GM23338 (cell line): ENCODE results near the gene SNAPC3. TPM values are rescaled to one million over a fixed set of nuclear protein-coding genes. Genes with fewer than 3 reads are reported as not detected.
"Not testable (repeated sequence)": the region's sequence is repeated elsewhere in the genome, so short reads cannot be mapped to it uniquely, and the experiment has no call there.

Experiments
- ATAC-seq: fragments of 200-7000 bp; cut with Tn5 transposase; 3 replicates; pipeline ENCODE4 v1.9.1; 2020
- DNase-seq: peaks from one replicate; pipeline ENCODE4 v3.0.0-alpha.2; 2015; ENCODE audit warnings: low spot score
- H2AFZ ChIP-seq: fragments of 200-600 bp; sonication (generic); 2 replicates; pipeline ENCODE4 v1.8.0; 2016; ENCODE audit warnings: antibody characterized with exemption, mild to moderate bottlenecking, moderate library complexity
- H3F3A ChIP-seq: fragments of 200-600 bp; sonication (generic); replicated peaks from 2 replicates; pipeline ENCODE4 v1.8.0; 2017; ENCODE audit warnings: antibody characterized with exemption, mixed run types, low read depth
- H3K27ac ChIP-seq: fragments of 200-600 bp; sonication (generic); 2 replicates; pipeline ENCODE4 v1.6.1; 2016; ENCODE audit warnings: low read depth
- H3K27me3 ChIP-seq: fragments of 200-600 bp; sonication (generic); 2 replicates; pipeline ENCODE4 v1.8.0; 2016; ENCODE audit warnings: mild to moderate bottlenecking, mixed run types, moderate library complexity; ENCODE audit not compliant: insufficient read depth
- H3K36me3 ChIP-seq: fragments of 200-600 bp; sonication (generic); 2 replicates; pipeline ENCODE4 v1.8.0; 2016; ENCODE audit warnings: mild to moderate bottlenecking; ENCODE audit not compliant: insufficient read depth
- H3K4me1 ChIP-seq: fragments of 200-600 bp; sonication (generic); 2 replicates; pipeline ENCODE4 v1.8.0; 2016; ENCODE audit warnings: mild to moderate bottlenecking, moderate library complexity; ENCODE audit not compliant: insufficient read depth
- H3K4me2 ChIP-seq: fragments of 200-600 bp; sonication (generic); 2 replicates; pipeline ENCODE4 v1.7.1; 2017; ENCODE audit warnings: mixed run types
- H3K4me3 ChIP-seq: fragments of 200-600 bp; sonication (generic); 2 replicates; pipeline ENCODE4 v1.6.1; 2016; ENCODE audit warnings: mixed run types
- H3K79me2 ChIP-seq: fragments of 200-600 bp; sonication (generic); replicated peaks from 2 replicates; pipeline ENCODE4 v1.8.0; 2017; ENCODE audit warnings: mild to moderate bottlenecking; ENCODE audit not compliant: insufficient read depth
- H3K9me2 ChIP-seq: fragments of 200-600 bp; sonication (generic); 2 replicates; pipeline ENCODE4 v1.8.0; 2017; ENCODE audit not compliant: insufficient read depth
- H4K20me1 ChIP-seq: fragments of 200-600 bp; sonication (generic); replicated peaks from 2 replicates; pipeline ENCODE4 v1.8.0; 2017; ENCODE audit warnings: mild to moderate bottlenecking; ENCODE audit not compliant: insufficient read depth
- H3K27ac Mint-ChIP-seq: 2 replicates; pipeline ENCODE4 v1.8.0; 2020; ENCODE audit warnings: inconsistent platforms, mild to moderate bottlenecking, moderate library complexity, mixed read lengths
- H3K27me3 Mint-ChIP-seq: 3 replicates; pipeline ENCODE4 v1.8.0; 2022; ENCODE audit warnings: low read depth, mild to moderate bottlenecking, moderate library complexity, mixed read lengths, inconsistent platforms; ENCODE audit not compliant: insufficient read depth, poor library complexity
- H3K36me3 Mint-ChIP-seq: 3 replicates; pipeline ENCODE4 v1.8.0; 2021; ENCODE audit warnings: low read depth, mild to moderate bottlenecking, inconsistent platforms, moderate library complexity, mixed read lengths
- H3K4me1 Mint-ChIP-seq: 3 replicates; pipeline ENCODE4 v1.8.0; 2020; ENCODE audit warnings: mild to moderate bottlenecking, inconsistent platforms, mixed read lengths
- H3K4me3 Mint-ChIP-seq: 3 replicates; pipeline ENCODE4 v1.8.0; 2021; ENCODE audit warnings: moderate library complexity, mild to moderate bottlenecking, inconsistent platforms, mixed read lengths
- H3K9me3 Mint-ChIP-seq: 3 replicates; pipeline ENCODE4 v1.8.0; 2020; ENCODE audit warnings: moderate library complexity, mild to moderate bottlenecking, inconsistent platforms, mixed read lengths
- JUNB ChIP-seq: IDR thresholded peaks from one replicate; pipeline ENCODE4 v1.6.1; 2016; ENCODE audit warnings: antibody characterized with exemption; ENCODE audit not compliant: unreplicated experiment
- polyA plus RNA-seq: library from polyadenylated mRNA; unstranded; fragments of >200 nt; fragmentation: Nextera tagmentation; extraction: Ambion mirVana; gene quantifications from 2 replicates; pipeline ENCODE4 v1.2.1, GENCODE V29; 2016
- total RNA-seq: library from RNA; depleted of rRNA; stranded (reverse); fragments of >200 nt; shearing (Covaris generic); gene quantifications from 2 replicates; pipeline ENCODE4 v1.2.3, GENCODE V29; 2014
- TF ChIP-seq, protein P1 (sequence below): IDR thresholded peaks from one replicate; pipeline ENCODE4 v1.6.1; 2018; ENCODE audit warnings: antibody characterized with exemption; ENCODE audit not compliant: unreplicated experiment

SNAPC3 gene
- total and polyA plus RNA-seq, 2 experiments from 2014 or later: 20.9 to 35.2 TPM

DNA sequence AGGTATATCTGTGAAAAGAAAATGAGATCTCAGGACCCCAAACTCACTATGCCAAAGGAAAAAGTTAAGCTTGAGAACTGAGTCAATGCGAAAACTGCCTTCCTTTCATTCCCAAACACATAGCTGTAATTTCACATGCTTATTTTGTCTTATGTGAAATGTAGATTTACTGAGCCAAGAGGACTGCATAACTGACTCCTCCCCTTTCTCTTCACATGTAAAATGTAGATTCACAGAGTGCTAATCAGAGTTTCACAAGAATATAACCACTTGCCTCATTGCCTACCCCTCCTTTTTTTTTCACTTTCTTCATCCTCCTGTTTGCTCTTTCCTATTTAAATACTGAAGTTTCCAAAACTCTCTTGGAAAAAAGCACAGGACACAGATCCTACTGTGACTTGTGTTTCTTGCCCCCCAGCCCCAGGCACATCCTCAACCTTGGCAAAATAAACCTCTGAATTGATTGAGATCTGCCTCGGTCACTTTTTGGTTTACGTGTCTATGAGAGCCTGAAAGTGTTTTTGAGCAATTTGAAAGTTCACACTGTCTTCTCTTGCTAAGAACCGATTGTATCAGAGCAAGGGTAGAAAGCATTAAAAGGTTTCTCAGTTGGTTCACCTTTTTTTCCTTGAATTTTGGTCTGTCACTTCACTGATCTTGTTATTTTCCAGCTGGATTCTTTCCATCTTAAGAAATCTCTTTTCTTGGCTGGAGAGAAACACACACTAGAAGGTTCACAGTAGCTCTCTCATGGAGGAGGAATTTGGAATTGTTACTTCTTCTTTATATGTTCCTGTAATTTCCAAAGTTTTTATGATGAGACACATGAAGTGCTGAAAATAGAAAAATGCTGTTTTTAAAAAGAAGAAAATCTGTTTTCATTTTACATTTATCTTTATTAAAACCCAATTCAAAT lies 44.8 kb upstream of the SNAPC3 start:
- H3K9me2 ChIP-seq: no peaks in the 10 kb centered on the region
- no peak overlapping the region for H3K27ac Mint-ChIP-seq
- H2AFZ ChIP-seq: peak overlapping the region; percentile 47; the same call in 1 of the 2 replicates
- no peaks in the 10 kb centered on the region for H3K36me3 ChIP-seq
- H3K4me1 Mint-ChIP-seq: peaks cover 9% of the 10 kb centered on the region; the same call in 2 of the 3 replicates
- H3K27me3 ChIP-seq: no peaks in the 10 kb centered on the region
- no peaks in the 10 kb centered on the region; the same call in 1 of the 3 replicates for H3K36me3 Mint-ChIP-seq
- H3K4me1 ChIP-seq: no peaks in the 10 kb centered on the region
- no peak for ATAC-seq
- peaks cover 10% of the 10 kb centered on the region for H3K27me3 Mint-ChIP-seq
- no peak overlapping the region for H3K4me3 Mint-ChIP-seq
- no peaks in the 10 kb centered on the region for H4K20me1 ChIP-seq
- H3K9me3 Mint-ChIP-seq: peaks cover 6% of the 10 kb centered on the region; the same call in 1 of the 3 replicates
- no peaks in the 10 kb centered on the region for H3F3A ChIP-seq
- H3K4me2 ChIP-seq: no peak overlapping the region
- DNase-seq: peak; percentile 7
- H3K79me2 ChIP-seq: no peaks in the 10 kb centered on the region
- no peak overlapping the region for H3K4me3 ChIP-seq
- TF ChIP-seq JUNB: no peak
- TF ChIP-seq, protein P1, sequence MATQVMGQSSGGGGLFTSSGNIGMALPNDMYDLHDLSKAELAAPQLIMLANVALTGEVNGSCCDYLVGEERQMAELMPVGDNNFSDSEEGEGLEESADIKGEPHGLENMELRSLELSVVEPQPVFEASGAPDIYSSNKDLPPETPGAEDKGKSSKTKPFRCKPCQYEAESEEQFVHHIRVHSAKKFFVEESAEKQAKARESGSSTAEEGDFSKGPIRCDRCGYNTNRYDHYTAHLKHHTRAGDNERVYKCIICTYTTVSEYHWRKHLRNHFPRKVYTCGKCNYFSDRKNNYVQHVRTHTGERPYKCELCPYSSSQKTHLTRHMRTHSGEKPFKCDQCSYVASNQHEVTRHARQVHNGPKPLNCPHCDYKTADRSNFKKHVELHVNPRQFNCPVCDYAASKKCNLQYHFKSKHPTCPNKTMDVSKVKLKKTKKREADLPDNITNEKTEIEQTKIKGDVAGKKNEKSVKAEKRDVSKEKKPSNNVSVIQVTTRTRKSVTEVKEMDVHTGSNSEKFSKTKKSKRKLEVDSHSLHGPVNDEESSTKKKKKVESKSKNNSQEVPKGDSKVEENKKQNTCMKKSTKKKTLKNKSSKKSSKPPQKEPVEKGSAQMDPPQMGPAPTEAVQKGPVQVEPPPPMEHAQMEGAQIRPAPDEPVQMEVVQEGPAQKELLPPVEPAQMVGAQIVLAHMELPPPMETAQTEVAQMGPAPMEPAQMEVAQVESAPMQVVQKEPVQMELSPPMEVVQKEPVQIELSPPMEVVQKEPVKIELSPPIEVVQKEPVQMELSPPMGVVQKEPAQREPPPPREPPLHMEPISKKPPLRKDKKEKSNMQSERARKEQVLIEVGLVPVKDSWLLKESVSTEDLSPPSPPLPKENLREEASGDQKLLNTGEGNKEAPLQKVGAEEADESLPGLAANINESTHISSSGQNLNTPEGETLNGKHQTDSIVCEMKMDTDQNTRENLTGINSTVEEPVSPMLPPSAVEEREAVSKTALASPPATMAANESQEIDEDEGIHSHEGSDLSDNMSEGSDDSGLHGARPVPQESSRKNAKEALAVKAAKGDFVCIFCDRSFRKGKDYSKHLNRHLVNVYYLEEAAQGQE: no peak
- no peak overlapping the region for H3K27ac ChIP-seq

DNA sequence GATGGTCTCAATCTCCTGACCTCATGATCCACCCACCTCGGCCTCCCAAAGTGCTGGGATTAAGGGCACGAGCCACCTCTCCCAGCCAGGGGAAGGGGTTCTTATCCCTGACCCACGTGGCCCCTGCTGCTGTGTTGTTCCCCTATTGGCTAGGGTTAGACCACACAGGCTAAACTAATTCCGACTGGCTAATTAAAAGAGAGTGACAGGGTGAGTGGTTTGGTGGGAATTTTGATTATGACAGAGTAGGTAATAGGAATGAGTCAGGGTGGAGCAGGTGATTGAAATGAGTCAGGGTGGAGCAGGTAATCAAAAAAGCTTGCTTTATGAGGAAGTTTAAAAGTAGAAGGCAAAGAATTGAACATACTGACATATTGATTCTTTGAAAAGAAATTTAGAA lies 43.4 kb upstream of the SNAPC3 start:
- not testable (repeated sequence) for H3K4me3 Mint-ChIP-seq, H2AFZ ChIP-seq, H3K36me3 ChIP-seq, H3K36me3 Mint-ChIP-seq, H3K79me2 ChIP-seq, H3K9me2 ChIP-seq, H3K4me2 ChIP-seq, DNase-seq, ATAC-seq, H4K20me1 ChIP-seq, H3K4me3 ChIP-seq, H3K27me3 Mint-ChIP-seq, H3K4me1 ChIP-seq, H3K9me3 Mint-ChIP-seq, H3K27ac Mint-ChIP-seq, H3K27me3 ChIP-seq, H3K4me1 Mint-ChIP-seq, H3F3A ChIP-seq, H3K27ac ChIP-seq

DNA sequence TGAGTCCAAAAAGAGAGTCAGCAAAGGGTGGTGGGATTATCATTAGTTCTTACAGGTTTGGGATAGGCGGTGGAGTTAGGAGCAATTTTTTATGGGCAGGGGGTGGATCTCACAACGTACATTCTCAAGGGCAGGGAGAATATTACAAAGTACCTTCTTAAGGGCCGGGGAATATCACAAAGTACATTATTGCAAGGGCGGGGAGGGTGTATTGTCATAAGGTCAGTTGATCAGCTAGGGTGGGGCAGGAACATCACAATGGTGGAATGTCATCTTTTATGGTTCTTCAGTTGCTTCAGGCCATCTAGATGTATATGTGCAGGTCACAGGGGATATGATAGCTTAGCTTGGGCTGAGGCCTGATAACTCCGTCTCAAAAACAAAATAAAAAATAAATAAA lies 42.8 kb upstream of the SNAPC3 start:
- H3F3A ChIP-seq, H3K36me3 ChIP-seq, H4K20me1 ChIP-seq, H3K9me3 Mint-ChIP-seq, H3K36me3 Mint-ChIP-seq, DNase-seq, H3K4me2 ChIP-seq, H3K4me1 Mint-ChIP-seq, H3K27ac ChIP-seq, ATAC-seq, H3K27ac Mint-ChIP-seq, H3K27me3 Mint-ChIP-seq, H3K9me2 ChIP-seq, H3K27me3 ChIP-seq, H3K4me3 ChIP-seq, H3K4me3 Mint-ChIP-seq, H2AFZ ChIP-seq, H3K79me2 ChIP-seq, H3K4me1 ChIP-seq: not testable (repeated sequence)
